ENCODE data around the gene RASSF5.

GRCh38 chr1:206554211-206554610 is 46.9 kb downstream of the RASSF5 start:
- TF ChIP-seq CTCF (IDR thresholded peaks at IDR 0.05) (no peak), POLR2AphosphoS5 (IDR thresholded peaks at IDR 0.05; ENCODE audit: insufficient read depth in 1 of 2, low read depth in 1 of 2) (no peak)
